ENCODE data around the gene PTEN.
"Not testable (repeated sequence)": the region's sequence is repeated elsewhere in the genome, so short reads cannot be mapped to it uniquely, and the experiment has no call there.

Gene PTEN

DNA sequence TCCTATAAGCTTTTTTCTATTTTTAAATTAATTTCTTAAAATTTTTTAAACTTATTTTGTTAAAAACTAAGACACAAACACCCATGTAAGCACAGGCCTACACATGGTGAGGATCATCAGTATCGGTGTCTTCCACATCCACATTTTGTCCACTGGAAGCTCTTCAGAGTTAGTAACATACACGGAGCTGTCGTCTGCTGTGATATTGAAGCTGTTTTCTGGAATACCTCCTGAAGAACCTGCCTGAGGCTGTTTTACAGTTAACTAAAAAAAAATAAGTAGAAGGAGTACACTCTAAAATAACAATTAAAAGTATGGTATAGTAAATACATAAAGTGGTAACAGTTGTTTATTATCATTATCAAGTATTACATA, 17.8 kb upstream of the PTEN start:
- no peak for DNase-seq (ENCODE audit: low spot score)

GRCh38 chr10:87846023-87846422, 17.4 kb upstream of the PTEN start:
- DNase-seq (ENCODE audit: low spot score): no peak

DNA sequence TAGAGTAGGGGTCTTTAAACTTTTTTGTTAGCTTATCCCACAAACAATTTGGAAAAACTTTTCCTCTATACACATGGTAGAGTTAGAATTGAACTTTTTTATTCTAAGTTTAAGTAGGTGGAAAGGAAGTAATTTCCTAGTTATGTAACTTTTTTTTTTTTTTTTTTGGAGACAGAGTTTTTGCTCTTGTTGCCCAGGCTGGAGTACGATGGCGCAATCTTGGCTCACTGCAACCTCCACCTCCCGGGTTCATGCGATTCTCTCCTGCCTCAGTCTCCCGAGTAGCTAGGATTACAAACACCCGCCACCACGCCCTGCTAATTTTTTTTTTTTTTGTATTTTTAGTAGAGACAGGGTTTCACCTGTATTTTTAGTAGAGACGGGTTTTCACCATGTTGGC, 16.7 kb upstream of the PTEN start:
- not testable (repeated sequence) for DNase-seq (ENCODE audit: low spot score)

GRCh38 chr10:87847550-87847949, 15.9 kb upstream of the PTEN start:
- DNase-seq (ENCODE audit: low spot score): no peak

- no peak for DNase-seq (ENCODE audit: low spot score)
Measured at GRCh38 chr10:87849001-87849400, 14.4 kb upstream of the PTEN start.

DNA sequence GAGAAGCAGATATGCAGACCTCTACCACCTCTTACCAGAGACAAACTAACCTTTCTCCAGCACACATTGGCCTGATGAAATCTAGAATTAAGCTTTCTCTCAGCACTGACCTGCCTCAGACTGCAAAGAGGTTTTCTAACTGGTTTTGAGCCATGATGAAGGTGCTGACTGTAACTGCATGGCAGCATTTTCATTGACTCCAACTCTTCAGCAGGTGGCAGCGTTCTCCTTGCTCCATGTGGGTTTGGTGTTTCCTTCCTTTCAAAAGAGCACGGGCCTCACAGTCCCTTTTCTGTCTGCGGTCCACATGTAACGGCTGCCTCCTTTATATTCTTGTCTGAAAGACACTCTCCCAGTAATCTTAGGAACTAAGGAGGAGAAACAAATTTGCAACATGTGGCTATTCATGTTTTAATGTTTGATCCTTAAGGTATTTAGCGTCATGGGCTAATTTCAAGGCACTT, 12.7 kb upstream of the PTEN start:
- DNase-seq (ENCODE audit: low spot score): peak; percentile 61

DNA sequence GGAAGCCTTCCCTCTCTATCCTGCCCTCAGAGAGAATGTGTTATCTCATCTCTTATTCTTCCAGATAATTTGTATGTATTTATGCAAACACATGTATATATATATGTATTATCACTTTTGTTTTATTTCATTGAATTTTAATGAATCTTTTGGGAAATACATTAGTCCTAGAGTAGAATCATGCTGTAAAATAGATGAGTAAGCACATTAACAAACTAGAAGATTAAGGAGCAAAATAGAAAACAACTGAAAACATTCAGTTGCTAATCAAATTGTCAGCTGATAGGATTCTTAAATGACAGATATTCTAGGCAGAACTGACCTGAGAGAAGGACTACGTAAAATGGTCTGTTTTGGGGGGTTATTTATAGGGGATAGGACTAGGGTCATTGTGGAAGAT, 11.3 kb upstream of the PTEN start:
- no peak for DNase-seq (ENCODE audit: low spot score)

DNA sequence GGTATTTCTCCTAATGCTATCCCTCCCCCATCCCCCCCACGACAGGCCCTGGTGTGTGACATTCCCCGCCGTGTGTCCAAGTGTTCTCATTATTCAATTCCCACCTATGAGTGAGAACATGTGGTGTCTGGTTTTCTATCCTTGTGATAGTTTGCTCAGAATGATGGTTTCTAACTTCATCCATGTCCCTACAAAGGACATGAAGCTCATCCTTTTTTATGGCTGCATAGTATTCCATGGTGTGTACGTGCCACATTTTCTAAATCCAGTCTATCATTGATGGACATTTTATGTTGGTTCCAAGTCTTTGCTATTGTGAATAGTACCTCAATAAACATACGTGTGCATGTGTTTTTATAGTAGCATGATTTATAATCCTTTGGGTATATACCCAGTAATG, 8.2 kb upstream of the PTEN start:
- not testable (repeated sequence) for DNase-seq (ENCODE audit: low spot score)

DNA sequence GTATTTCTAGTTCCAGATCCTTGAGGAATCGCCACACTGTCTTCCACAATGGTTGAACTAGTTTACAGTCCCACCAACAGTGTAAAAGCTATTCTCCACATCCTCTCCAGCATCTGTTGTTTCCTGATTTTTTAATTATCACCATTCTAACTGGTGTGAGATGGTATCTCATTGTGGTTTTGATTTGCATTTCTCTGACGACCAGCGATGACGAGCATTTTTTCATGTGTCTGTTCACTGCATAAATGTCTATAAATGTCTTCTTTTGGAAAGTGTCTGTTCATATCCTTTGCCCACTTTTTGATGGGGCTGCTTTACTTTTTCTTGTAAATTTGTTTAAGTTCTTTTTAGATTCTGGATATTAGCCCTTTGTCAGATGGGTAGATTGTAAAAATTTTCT, 7.8 kb upstream of the PTEN start:
- not testable (repeated sequence) for DNase-seq (ENCODE audit: low spot score)

DNA sequence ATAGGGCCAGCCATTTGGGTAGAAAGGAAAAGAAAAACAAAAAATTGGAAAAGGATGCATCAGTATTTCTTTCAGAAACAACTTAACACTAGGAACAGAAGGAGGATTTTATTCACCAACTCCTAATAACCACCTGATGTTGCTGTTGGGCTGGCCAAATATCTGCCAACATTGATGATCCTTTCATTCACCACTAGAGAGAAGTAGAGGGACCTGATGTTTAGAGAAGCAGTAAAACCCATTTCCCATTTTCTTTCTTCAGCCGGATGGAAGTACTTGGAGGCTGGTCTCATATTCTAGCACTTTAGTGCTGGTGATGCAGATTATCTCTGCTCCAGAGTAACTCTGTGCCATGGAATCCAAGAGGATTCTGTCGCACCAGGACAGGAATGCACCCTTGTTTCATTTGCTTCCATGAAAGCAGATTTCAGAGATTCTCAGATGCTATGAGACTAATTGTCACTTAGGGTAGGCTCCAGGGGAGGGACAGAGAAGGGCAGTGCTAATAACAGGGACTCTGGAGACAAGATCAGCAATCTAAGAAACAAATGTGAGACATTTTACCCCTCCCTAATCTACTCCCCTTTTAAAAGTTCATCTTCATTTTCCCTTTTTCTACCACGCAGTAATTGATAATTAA, 3.1 kb upstream of the PTEN start:
- peak; percentile 34 for DNase-seq (ENCODE audit: low spot score)

GRCh38 chr10:87860816-87861403, 2.5 kb upstream of the PTEN start:
- DNase-seq (ENCODE audit: low spot score): no peak

GRCh38 chr10:87861566-87861952, 1.9 kb upstream of the PTEN start:
- DNase-seq (ENCODE audit: low spot score): no peak

DNA sequence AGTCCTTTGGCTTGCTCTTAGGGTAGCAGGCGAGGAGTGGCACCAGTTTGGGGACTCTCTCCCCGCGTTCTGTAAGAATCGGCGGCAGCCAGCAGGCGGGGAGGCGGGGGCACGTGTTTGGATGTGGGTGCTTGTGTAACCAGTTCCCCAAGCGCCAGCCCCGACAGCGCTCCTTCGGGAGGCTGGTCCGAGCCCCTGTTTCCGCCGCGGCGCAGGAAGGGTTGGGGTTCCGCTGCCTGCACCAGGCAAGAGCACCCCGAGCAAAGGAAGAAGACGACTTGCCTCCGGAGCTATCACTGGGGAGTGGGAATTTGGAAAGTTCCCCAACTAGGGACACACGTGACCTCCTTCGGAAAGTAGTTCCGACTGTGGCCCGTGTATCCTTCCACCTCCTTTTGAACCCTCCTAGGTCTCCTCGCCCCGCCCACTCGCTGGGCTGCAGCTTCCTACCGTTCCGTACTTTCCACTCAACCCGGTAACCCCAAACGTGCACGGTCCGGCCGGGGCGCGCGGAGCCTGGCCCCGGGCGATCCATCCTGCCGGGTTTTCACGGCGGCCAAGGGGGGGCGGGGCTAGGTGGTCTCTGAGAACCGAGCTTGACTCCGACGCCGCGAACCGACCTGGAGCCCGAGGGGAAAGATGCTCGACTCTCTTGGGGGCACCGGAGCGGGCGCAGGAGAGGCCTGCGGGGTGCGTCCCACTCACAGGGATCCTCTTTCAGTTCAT, 1.3 kb upstream of the PTEN start:
- peak; percentile 70 for DNase-seq (ENCODE audit: low spot score)

GRCh38 chr10:87862679-87863052, 759 bp upstream of the PTEN start:
- DNase-seq (ENCODE audit: low spot score): peak; percentile 10

GRCh38 chr10:87863951-87864495, 598 bp downstream of the PTEN start:
- not testable (repeated sequence) for DNase-seq (ENCODE audit: low spot score)

GRCh38 chr10:87864496-87865059, 1.2 kb downstream of the PTEN start:
- DNase-seq (ENCODE audit: low spot score): no peak

GRCh38 chr10:87865241-87865881, 1.9 kb downstream of the PTEN start:
- no peak for DNase-seq (ENCODE audit: low spot score)

DNA sequence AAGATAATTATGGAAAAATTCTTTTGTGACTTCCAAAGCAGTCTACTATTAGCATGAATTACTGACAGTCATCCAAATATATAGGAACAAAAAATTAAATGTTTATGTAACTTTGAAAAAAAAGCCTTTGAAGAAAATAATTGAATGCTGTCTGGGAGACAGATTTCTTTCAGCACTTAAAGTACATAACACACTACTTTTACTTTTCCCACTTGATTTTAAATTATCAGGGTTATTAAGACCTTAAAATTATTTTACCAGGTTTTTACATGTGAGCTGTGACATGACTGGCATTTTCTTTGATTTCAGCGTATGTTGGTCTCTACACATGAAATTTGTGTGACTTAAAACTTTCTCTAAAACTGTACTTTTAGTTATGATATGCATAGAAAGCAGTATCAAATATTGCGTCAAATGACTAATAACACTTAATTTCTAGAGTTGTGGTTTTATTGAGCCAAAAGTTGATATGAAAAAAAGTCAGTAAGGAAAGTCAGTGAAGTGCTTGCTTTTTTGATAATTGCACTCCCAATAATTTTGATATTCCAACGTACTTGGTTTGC, 3.1 kb downstream of the PTEN start:
- no peak for DNase-seq (ENCODE audit: low spot score)

DNA sequence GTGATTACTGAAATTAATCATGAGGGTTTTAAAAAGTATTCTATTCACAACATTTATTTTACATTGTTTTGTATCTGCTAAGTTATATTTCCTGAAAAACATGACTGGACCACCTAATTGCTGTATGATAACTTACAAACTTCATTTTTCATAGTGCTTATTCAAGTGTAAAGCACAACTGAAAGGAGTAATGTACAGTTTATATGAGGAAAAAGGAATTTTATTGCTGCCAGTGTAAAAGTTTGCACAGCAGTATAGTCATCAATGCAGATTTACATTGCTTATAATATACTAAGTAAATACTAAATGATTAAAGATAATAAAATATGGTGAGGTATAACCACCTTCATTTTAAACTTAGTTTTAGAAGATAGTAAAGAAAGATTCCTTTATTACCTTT, 4.0 kb downstream of the PTEN start:
- DNase-seq (ENCODE audit: low spot score): no peak

DNA sequence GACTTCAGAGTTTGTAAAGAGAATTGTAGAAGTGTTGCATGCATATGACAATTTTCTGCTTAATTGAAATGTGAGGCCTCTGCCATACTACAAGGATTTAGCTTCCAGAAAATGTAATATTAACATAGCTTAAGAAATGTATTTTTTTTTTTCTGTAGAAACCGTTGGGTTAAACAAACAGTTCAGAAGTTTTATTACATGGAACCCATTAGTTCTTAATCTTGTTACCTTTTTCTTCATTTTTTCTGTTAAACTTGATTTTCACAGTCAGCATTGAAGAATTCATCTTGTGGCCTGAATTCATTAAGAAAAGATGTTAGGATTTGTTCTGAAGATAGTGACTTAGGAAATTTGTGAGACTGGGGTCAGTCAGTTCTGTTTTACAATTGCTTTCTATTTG, 4.9 kb downstream of the PTEN start:
- no peak for DNase-seq (ENCODE audit: low spot score)

DNA sequence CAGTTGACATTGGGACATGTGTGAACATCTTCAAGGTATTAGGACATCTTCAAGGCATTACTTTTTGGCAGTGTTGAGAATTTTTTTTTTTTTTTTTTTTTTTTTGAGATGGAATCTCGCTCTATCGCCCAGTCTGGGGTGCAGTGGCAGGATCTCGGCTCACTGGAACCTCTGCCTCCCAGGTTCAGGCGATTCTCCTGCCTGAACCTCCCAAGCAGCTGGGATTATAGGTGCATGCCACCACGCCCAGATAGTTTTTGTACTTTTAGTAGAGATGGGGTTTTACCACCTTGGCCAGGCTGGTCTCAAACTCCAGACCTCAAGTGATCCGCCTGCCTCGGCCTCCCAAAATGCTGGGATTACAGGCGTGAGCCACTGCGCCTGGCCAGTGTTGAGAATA, 5.7 kb downstream of the PTEN start:
- DNase-seq (ENCODE audit: low spot score): not testable (repeated sequence)

Measured in D341Med (cell line).